Common myeloid progenitor, CD34-positive (primary cell): Measurements from ENCODE around the gene PLAGL1.
A peak's percentile ranks its signal among the peaks of the same experiment; 100 is the strongest.
"Not testable (repeated sequence)": the region's sequence is repeated elsewhere in the genome, so short reads cannot be mapped to it uniquely, and the experiment has no call there.

Experiments used
- CTCF ChIA-PET: fragments of 350-600 bp; sonication (Branson Sonifier 250); formaldehyde crosslinking; loops from one replicate; lab custom pipeline; 2021; ENCODE audit warnings: antibody characterized with exemption; lab: Charles Lee
- POLR2A ChIA-PET: fragments of 350-600 bp; sonication (Branson Sonifier 250); formaldehyde crosslinking; loops from one replicate; lab custom pipeline; 2021; ENCODE audit warnings: antibody characterized with exemption; lab: Charles Lee
- DNase-seq, 3 donors: peaks; one replicate each; pipeline versions ENCODE4 v3.0.0 to v3.0.0-alpha.2; 2013
- H3K27ac ChIP-seq, 2 experiments: 1 replicate in 1 of 2; 2 replicates in 1 of 2; pipeline ENCODE4 v1.7.0; 2013; ENCODE audit warnings: inconsistent platforms in 2 of 2, low read length in 2 of 2, mild to moderate bottlenecking in 2 of 2, low read depth in 1 of 2, moderate library complexity in 1 of 2; ENCODE audit not compliant: severe bottlenecking in 2 of 2, insufficient read depth in 1 of 2, poor library complexity in 1 of 2
- H3K27me3 ChIP-seq, 5 experiments: replicated peaks in 2 of 5; 1 replicate in 3 of 5; 2 replicates in 2 of 5; pipeline versions ENCODE4 v1.6.1 to v1.7.0; 2013; ENCODE audit warnings: low read length in 4 of 5, mild to moderate bottlenecking in 2 of 5, moderate library complexity in 2 of 5, inconsistent platforms in 1 of 5; ENCODE audit not compliant: insufficient read depth in 5 of 5, control insufficient read depth in 4 of 5
- H3K36me3 ChIP-seq, 4 experiments: 1 replicate in 2 of 4; 2 replicates in 2 of 4; pipeline versions ENCODE4 v1.6.1 to v1.7.0; 2013; ENCODE audit warnings: low read length in 3 of 4, control low read depth in 1 of 4, mild to moderate bottlenecking in 1 of 4; ENCODE audit not compliant: control insufficient read depth in 4 of 4, insufficient read depth in 4 of 4
- H3K4me1 ChIP-seq, 4 experiments: 1 replicate in 3 of 4; 2 replicates in 1 of 4; pipeline versions ENCODE4 v1.6.1 to v1.7.1; 2013; ENCODE audit warnings: low read length in 3 of 4, mild to moderate bottlenecking in 3 of 4, control low read depth in 1 of 4, inconsistent platforms in 1 of 4, moderate library complexity in 1 of 4; ENCODE audit not compliant: control insufficient read depth in 4 of 4, insufficient read depth in 4 of 4; ENCODE audit errors: control extremely low read depth in 1 of 4
- H3K4me3 ChIP-seq, 7 experiments: 1 replicate in 4 of 7; 2 replicates in 3 of 7; pipeline versions ENCODE4 v1.5.1 to v1.7.0; 2013; ENCODE audit warnings: mild to moderate bottlenecking in 7 of 7, low read length in 6 of 7, moderate library complexity in 6 of 7, inconsistent platforms in 2 of 7, low read depth in 2 of 7, control low read depth in 1 of 7; ENCODE audit not compliant: insufficient read depth in 4 of 7, control insufficient read depth in 1 of 7; ENCODE audit errors: extremely low read depth in 1 of 7
- H3K9me3 ChIP-seq, 5 experiments: 1 replicate in 4 of 5; 2 replicates in 1 of 5; pipeline versions ENCODE4 v1.6.1 to v1.7.1; 2013; ENCODE audit warnings: low read length in 4 of 5, mild to moderate bottlenecking in 2 of 5, inconsistent platforms in 1 of 5, low read depth in 1 of 5, moderate library complexity in 1 of 5; ENCODE audit not compliant: control insufficient read depth in 4 of 5, insufficient read depth in 2 of 5; ENCODE audit errors: control extremely low read depth in 1 of 5
- WGBS: methylation state at CpG from one replicate; pipeline ENCODE4 v1.1.5; 2013; ENCODE audit not compliant: insufficient coverage; 5-methylcytosine and 5-hydroxymethylcytosine counted together

The PLAGL1 gene

GRCh38 chr6:144012534-144012933 lies 4.5 kb upstream of the PLAGL1 start:
- Histone ChIP-seq H3K27me3 (no peaks in the 10 kb centered on the region), H3K4me3 (no peak overlapping the region), H3K4me1 (no peaks in the 10 kb centered on the region), H3K36me3 (no peaks in the 10 kb centered on the region), H3K9me3 (peaks cover 0 to 10% (median 0%) of the 10 kb centered on the region in 5 experiments), H3K27ac (no peak overlapping the region)
- no CpG with 5 or more reads among the region's 1 CpG for WGBS
- CTCF ChIA-PET = interaction anchor here (0.7 to 6.2 kb wide), 22 partner anchors 9 to 1070 kb away, joined by 3 to 167 read pairs (median 6); partner anchors contain the start of gene FUCA2
- POLR2A ChIA-PET = no interaction called here
- no peak for DNase-seq

- H3K4me1 ChIP-seq, H3K4me3 ChIP-seq, H3K27me3 ChIP-seq, DNase-seq, POLR2A ChIA-PET, H3K36me3 ChIP-seq, H3K9me3 ChIP-seq, H3K27ac ChIP-seq: not testable (repeated sequence)
- 100% methylated on average over 1 of the region's 2 CpGs for WGBS
- CTCF ChIA-PET = interaction anchor here (6.2 kb wide), 1 partner anchor 435 kb away, joined by 56 read pairs; no protein-coding TSS in a partner anchor
These were observed 1.6 kb upstream of the PLAGL1 start for GRCh38 chr6:144009628-144010027.

- no peak for DNase-seq
- peak overlapping the region in 4 of 7 experiments; percentile 61 to 79 (median 72) for H3K4me3 ChIP-seq
- no peaks in the 10 kb centered on the region for H3K27me3 ChIP-seq
- H3K9me3 ChIP-seq = peaks cover 0 to 10% (median 0%) of the 10 kb centered on the region in 5 experiments
- POLR2A ChIA-PET = no interaction called here
- H3K4me1 ChIP-seq = peaks cover 0 to 4% (median 2%) of the 10 kb centered on the region in 4 experiments
- no peak overlapping the region for H3K27ac ChIP-seq
- CTCF ChIA-PET = interaction anchor here (0.9 to 1.9 kb wide), 3 partner anchors 67 to 433 kb away, joined by 3 to 6 read pairs (median 5); no protein-coding TSS in a partner anchor
- WGBS = 100% methylated on average over 1 of the region's 9 CpGs
- H3K36me3 ChIP-seq = no peaks in the 10 kb centered on the region
These were observed 787 bp upstream of the PLAGL1 start for GRCh38 chr6:144008846-144009245.

GRCh38 chr6:144007478-144008119 lies 460 bp downstream of the PLAGL1 start:
- ChIA-PET POLR2A (no interaction called here), CTCF (interaction anchor here (0.8 to 1.9 kb wide), 4 partner anchors 66 to 432 kb away, joined by 3 to 6 read pairs (median 4); no protein-coding TSS in a partner anchor)
- Histone ChIP-seq H3K27ac (peak overlapping the region in 1 of 2 experiments; percentile 69), H3K4me3 (peak overlapping the region; percentile 53 to 79 (median 69)), H3K36me3 (peaks cover 0 to 2% (median 0%) of the 10 kb centered on the region in 4 experiments), H3K4me1 (peaks cover 0 to 4% (median 2%) of the 10 kb centered on the region in 4 experiments), H3K27me3 (no peaks in the 10 kb centered on the region), H3K9me3 (peaks cover 0 to 13% (median 3%) of the 10 kb centered on the region in 5 experiments)
- WGBS = 23% methylated on average over 32 of the region's 52 CpGs
- peak in 1 of 3 donors; percentile 29 for DNase-seq

GRCh38 chr6:144006736-144007477 lies 1.2 kb downstream of the PLAGL1 start:
- no peaks in the 10 kb centered on the region for H3K27me3 ChIP-seq
- POLR2A ChIA-PET = no interaction called here
- H3K9me3 ChIP-seq = peaks cover 0 to 13% (median 3%) of the 10 kb centered on the region in 5 experiments
- H3K36me3 ChIP-seq = peaks cover 0 to 2% (median 0%) of the 10 kb centered on the region in 4 experiments
- H3K4me3 ChIP-seq = peak overlapping the region in 6 of 7 experiments; percentile 53 to 79 (median 70)
- WGBS = 66% methylated on average over 12 of the region's 21 CpGs
- peaks cover 0 to 4% (median 2%) of the 10 kb centered on the region in 4 experiments for H3K4me1 ChIP-seq
- CTCF ChIA-PET = interaction anchor here (0.8 to 0.9 kb wide), 2 partner anchors 44 to 68 kb away, joined by 3 to 4 read pairs; no protein-coding TSS in a partner anchor
- DNase-seq = peak; percentile 29 to 75 (median 66)
- H3K27ac ChIP-seq = peak overlapping the region in 1 of 2 experiments; percentile 69

- Histone ChIP-seq H3K27me3 (no peaks in the 10 kb centered on the region), H3K4me3 (no peak overlapping the region), H3K9me3 (peaks cover 5 to 30% (median 9%) of the 10 kb centered on the region in 5 experiments), H3K27ac (no peak overlapping the region), H3K4me1 (no peaks in the 10 kb centered on the region), H3K36me3 (peaks cover 0 to 7% (median 2%) of the 10 kb centered on the region in 4 experiments)
- WGBS = no CpG with 5 or more reads among the region's 3 CpGs
- ChIA-PET CTCF (interaction anchor here (2.0 to 4.6 kb wide), 2 partner anchors 13 to 17 kb away, joined by 4 to 22 read pairs; no protein-coding TSS in a partner anchor), POLR2A (no interaction called here)
- DNase-seq = no peak
These were observed 8.7 kb downstream of the PLAGL1 start for GRCh38 chr6:143999406-143999805.
